A549 (cell line): ENCODE data around the gene TMEM30B. TPM values are rescaled to one million over a fixed set of nuclear protein-coding genes. Genes with fewer than 3 reads are reported as not detected.

Source experiments
- ATAC-seq, 2 experiments: fragments of 200-7000 bp in 1 of 2; fragments of >200 bp in 1 of 2; cut with Nextera tagmentation in 1 of 2; cut with Tn5 transposase in 1 of 2; 3 replicates each; pipeline versions ENCODE4 v1.8.0 to v1.9.1; 2018 to 2020; ENCODE audit warnings: mild to moderate bottlenecking in 1 of 2, moderate library complexity in 1 of 2
- CTCF ChIA-PET: fragments of 300-600 bp; sonication (Branson Sonifier 250); formaldehyde crosslinking; extraction: SDS; loops from one replicate; lab custom pipeline; 2021; ENCODE audit warnings: antibody characterized with exemption, inconsistent platforms; lab: Yijun Ruan, JAX
- POLR2A ChIA-PET: fragments of 350-600 bp; formaldehyde crosslinking; extraction: SDS; loops from one replicate; lab custom pipeline; 2021; ENCODE audit warnings: antibody characterized with exemption, inconsistent platforms; lab: Yijun Ruan, JAX
- DNase-seq, 2 experiments: peaks; one replicate each; pipeline versions ENCODE4 v3.0.0 to v3.0.0-alpha.2; 2011 to 2016; ENCODE audit warnings: low read depth in 1 of 2, low spot score in 1 of 2
- FAIRE-seq: peaks from 2 replicates; lab custom pipeline; 2011; peaks lifted over from hg19 to GRCh38; lab: Jason Lieb, UNC
- H3K27ac ChIP-seq, 2 experiments: fragments of >200 bp; sonication (Bioruptor Twin); formaldehyde crosslinking; 3 replicates each; pipeline ENCODE4 v1.5.1; 2016 to 2017
- H3K4me1 ChIP-seq: fragments of >200 bp; sonication (Bioruptor Twin); formaldehyde crosslinking; 3 replicates; pipeline ENCODE4 v1.6.1; 2016
- H3K4me2 ChIP-seq: fragments of >200 bp; sonication (Bioruptor Twin); formaldehyde crosslinking; 3 replicates; pipeline ENCODE4 v1.6.1; 2016
- H3K4me3 ChIP-seq: fragments of >200 bp; sonication (Bioruptor Twin); formaldehyde crosslinking; 3 replicates; pipeline ENCODE4 v1.5.1; 2016
- H3K9me3 ChIP-seq: fragments of >200 bp; sonication (Bioruptor Twin); formaldehyde crosslinking; 3 replicates; pipeline ENCODE4 v1.6.1; 2016
- CBX8 ChIP-seq: fragments of 200-600 bp; sonication (generic); IDR thresholded peaks from 2 replicates; pipeline ENCODE4 v1.6.1; 2016
- CEBPB ChIP-seq, 2 experiments: fragments of >200 bp in 1 of 2; sonication (Bioruptor Twin) in 1 of 2; formaldehyde crosslinking in 1 of 2; IDR thresholded peaks; 2 replicates each; pipeline ENCODE4 v1.6.1; 2012 to 2016
- CHD4 ChIP-seq: fragments of 200-600 bp; sonication (generic); IDR thresholded peaks from 2 replicates; pipeline ENCODE4 v1.6.1; 2016; ENCODE audit warnings: antibody characterized with exemption, mild to moderate bottlenecking, borderline replicate concordance
- EHF ChIP-seq: fragments of 250-450 bp; sonication (Bioruptor Pico); IDR thresholded peaks from 2 replicates; pipeline ENCODE4 v1.5.0; 2020; ENCODE audit warnings: mild to moderate bottlenecking
- FOSB ChIP-seq: fragments of 250-450 bp; sonication (Bioruptor Pico); IDR thresholded peaks from 2 replicates; pipeline ENCODE4 v1.5.0; 2020; ENCODE audit warnings: mild to moderate bottlenecking, moderate library complexity
- FOSL2 ChIP-seq, 2 experiments: fragments of 450-650 bp in 1 of 2; fragments of >200 bp in 1 of 2; sonication (Bioruptor Twin) in 1 of 2; formaldehyde crosslinking; IDR thresholded peaks; 2 replicates each; pipeline versions ENCODE4 v1.5.0 to v1.6.1; 2016 to 2020; ENCODE audit warnings: mild to moderate bottlenecking in 1 of 2, moderate library complexity in 1 of 2
- FOXS1 ChIP-seq: fragments of 250-450 bp; sonication (Bioruptor Pico); IDR thresholded peaks from 2 replicates; pipeline ENCODE4 v1.5.0; 2020; ENCODE audit warnings: mild to moderate bottlenecking, moderate library complexity
- HDAC2 ChIP-seq: fragments of 200-600 bp; sonication (generic); IDR thresholded peaks from 2 replicates; pipeline ENCODE4 v1.6.1; 2016
- HEYL ChIP-seq: fragments of 250-450 bp; sonication (Bioruptor Pico); IDR thresholded peaks from 2 replicates; pipeline ENCODE4 v1.8.0; 2021; ENCODE audit warnings: mild to moderate bottlenecking, moderate library complexity
- HOXA7 ChIP-seq: fragments of 250-450 bp; sonication (Bioruptor Pico); IDR thresholded peaks from 2 replicates; pipeline ENCODE4 v1.5.0; 2020; ENCODE audit warnings: mild to moderate bottlenecking, moderate library complexity
- KDM1A ChIP-seq: fragments of 200-600 bp; sonication (generic); IDR thresholded peaks from 2 replicates; pipeline ENCODE4 v1.6.1; 2016; ENCODE audit warnings: low read depth, mild to moderate bottlenecking
- MAFK ChIP-seq: fragments of 450-650 bp; IDR thresholded peaks from 2 replicates; pipeline ENCODE4 v1.6.1; 2014; ENCODE audit not compliant: partially characterized antibody
- POLR2AphosphoS2 ChIP-seq: conservative IDR thresholded peaks from 2 replicates; pipeline ENCODE4 v1.6.1; 2012; ENCODE audit warnings: low read length, improper control_type of control experiment, inconsistent platforms
- RARB ChIP-seq: fragments of 250-450 bp; sonication (Bioruptor Pico); IDR thresholded peaks from 2 replicates; pipeline ENCODE4 v1.8.0; 2021; ENCODE audit warnings: mild to moderate bottlenecking, moderate library complexity
- ZFP36 ChIP-seq: fragments of 450-650 bp; IDR thresholded peaks from 2 replicates; pipeline ENCODE4 v1.6.1; 2014; ENCODE audit warnings: borderline replicate concordance; ENCODE audit not compliant: partially characterized antibody
- WGBS: methylation state at CpG from one replicate; pipeline ENCODE4 v1.1.6; 2017; ENCODE audit errors: missing lambda C conversion rate; 5-methylcytosine and 5-hydroxymethylcytosine counted together
- polyA plus RNA-seq, 4 experiments: library from polyadenylated mRNA; depleted of rRNA in 3 of 4; stranded (reverse); fragments of >200 nt; fragmentation: RNase III in 1 of 4; extraction: RNeasy Plus Mini Kit Qiagen cat#74134 plus additional on column Dnase treatment in 1 of 4; gene quantifications; 2 replicates in 3 of 4; 3 replicates in 1 of 4; pipeline ENCODE4 v1.2.3, GENCODE V29; 2011 to 2017
- TF ChIP-seq, protein P1 (sequence below): fragments of 450-650 bp; IDR thresholded peaks from 2 replicates; pipeline ENCODE4 v1.6.1; 2014; ENCODE audit warnings: antibody characterized with exemption
- TF ChIP-seq, protein P2 (sequence below): fragments of 150-350 bp; IDR thresholded peaks from 2 replicates; pipeline ENCODE4 v1.6.1; 2014; ENCODE audit warnings: low read depth, mild to moderate bottlenecking, low read length
- TF ChIP-seq, protein P3 (sequence below): fragments of >200 bp; sonication (Bioruptor Twin); formaldehyde crosslinking; IDR thresholded peaks from 3 replicates; pipeline ENCODE4 v1.6.1; 2016
- TF ChIP-seq, protein P4 (sequence below): IDR thresholded peaks from 2 replicates; pipeline ENCODE4 v1.6.1; 2012

Gene TMEM30B
- polyA plus RNA-seq, 2 of the 4 experiments (the other 2 are of a cell fraction), result 0.16 to 0.21 TPM

DNA sequence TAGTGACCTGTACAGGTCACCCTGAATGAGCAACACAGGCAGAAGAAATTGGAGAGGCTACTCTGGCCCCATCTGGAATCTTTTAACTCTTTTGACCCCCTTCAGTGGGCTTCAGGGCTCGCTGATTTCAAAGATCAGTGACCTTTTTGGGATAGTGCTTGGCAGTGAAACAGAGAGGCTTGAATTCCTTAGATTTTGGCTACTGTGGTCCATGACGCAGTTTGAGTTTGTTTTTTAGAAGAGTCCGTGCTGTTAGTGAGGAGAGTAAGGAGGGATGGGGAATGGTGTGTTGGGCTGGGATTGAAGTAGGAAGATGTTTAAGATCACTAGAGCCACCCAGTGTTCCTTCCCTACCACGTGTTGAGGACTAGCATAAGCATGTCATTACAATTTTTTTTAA lies 16.5 kb downstream of the TMEM30B start (continued):
- TF ChIP-seq, protein P1, sequence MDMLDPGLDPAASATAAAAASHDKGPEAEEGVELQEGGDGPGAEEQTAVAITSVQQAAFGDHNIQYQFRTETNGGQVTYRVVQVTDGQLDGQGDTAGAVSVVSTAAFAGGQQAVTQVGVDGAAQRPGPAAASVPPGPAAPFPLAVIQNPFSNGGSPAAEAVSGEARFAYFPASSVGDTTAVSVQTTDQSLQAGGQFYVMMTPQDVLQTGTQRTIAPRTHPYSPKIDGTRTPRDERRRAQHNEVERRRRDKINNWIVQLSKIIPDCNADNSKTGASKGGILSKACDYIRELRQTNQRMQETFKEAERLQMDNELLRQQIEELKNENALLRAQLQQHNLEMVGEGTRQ, result no peak
- no peak for TF ChIP-seq FOSL2 (IDR thresholded peaks at IDR 0.05)
- TF ChIP-seq FOSL2 (CRISPR knock-in tag; IDR thresholded peaks at IDR 0.05), result no peak
- TF ChIP-seq EHF (CRISPR knock-in tag), result no peak
- TF ChIP-seq KDM1A, result no peak
- TF ChIP-seq HDAC2, result no peak
- no peak for TF ChIP-seq POLR2AphosphoS2
- no peak for TF ChIP-seq FOSB (CRISPR knock-in tag)

DNA sequence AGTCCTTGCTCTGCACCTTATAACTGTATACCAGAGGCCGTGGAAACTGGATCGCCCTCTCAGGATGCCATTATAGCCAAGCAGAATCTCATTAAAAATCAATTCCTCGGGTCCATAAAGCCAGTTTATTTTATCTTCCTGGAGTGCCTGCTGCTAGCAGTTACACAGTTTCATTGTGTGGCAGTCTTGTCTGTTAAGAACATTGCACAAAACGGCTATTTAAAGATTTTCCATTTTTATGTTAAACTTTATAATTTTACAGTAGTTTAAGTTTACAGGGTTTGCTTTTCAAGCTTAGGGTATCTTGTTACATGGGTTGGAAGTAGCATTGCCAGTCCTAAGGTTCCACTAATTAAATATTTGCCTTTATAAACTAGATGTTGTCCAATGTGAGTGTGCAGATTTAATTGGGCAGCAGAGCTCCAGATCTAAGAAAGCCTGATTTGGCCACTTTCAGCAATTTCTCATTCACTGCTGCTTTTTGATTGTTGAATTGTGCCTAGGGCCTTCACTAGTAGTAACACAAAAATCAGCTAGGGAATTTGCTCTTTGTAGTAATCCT lies 17.0 kb downstream of the TMEM30B start:
- Histone ChIP-seq H3K4me2 (no peak overlapping the region), H3K27ac (no peak overlapping the region), H3K9me3 (no peaks in the 10 kb centered on the region), H3K4me1 (peaks cover 3% of the 10 kb centered on the region; the same call in 1 of the 3 replicates), H3K4me3 (no peak overlapping the region)
- CTCF ChIA-PET, result interaction anchor here (1.0 to 7.6 kb wide), 2 partner anchors 12 to 20 kb away, joined by 3 to 47 read pairs; no protein-coding TSS in a partner anchor
- WGBS, result 58% methylated on average over 4 of the region's 4 CpGs
- ATAC-seq, result no peak
- FAIRE-seq, result no peak
- TF ChIP-seq, protein P2, sequence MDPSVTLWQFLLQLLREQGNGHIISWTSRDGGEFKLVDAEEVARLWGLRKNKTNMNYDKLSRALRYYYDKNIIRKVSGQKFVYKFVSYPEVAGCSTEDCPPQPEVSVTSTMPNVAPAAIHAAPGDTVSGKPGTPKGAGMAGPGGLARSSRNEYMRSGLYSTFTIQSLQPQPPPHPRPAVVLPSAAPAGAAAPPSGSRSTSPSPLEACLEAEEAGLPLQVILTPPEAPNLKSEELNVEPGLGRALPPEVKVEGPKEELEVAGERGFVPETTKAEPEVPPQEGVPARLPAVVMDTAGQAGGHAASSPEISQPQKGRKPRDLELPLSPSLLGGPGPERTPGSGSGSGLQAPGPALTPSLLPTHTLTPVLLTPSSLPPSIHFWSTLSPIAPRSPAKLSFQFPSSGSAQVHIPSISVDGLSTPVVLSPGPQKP, result no peak
- no peak for TF ChIP-seq FOXS1 (CRISPR knock-in tag)
- POLR2A ChIA-PET, result no interaction called here
- no peak for DNase-seq

DNA sequence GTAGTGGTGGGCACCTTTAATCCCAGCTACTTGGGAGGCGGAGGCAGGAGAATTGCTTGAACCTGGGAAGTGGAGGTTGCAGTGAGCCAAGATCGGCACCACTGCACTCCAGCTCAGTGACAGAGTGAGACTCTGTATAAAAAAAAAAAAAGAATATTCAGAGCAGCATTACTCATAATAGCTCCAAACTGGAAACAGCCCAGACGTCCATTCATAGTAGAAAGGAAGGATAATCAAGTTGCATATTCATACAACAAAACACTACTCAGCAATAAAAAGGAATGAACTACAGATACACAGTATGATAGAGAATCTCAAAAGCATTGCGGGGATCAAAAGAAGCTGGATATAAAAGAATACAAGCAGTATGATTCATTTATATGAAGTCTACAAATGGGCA lies 19.1 kb downstream of the TMEM30B start:
- WGBS, result 75% methylated on average over 4 of the region's 4 CpGs
- peaks cover 3% of the 10 kb centered on the region; the same call in 1 of the 3 replicates for H3K4me1 ChIP-seq
- no peak overlapping the region for H3K27ac ChIP-seq
- no peak overlapping the region for H3K4me3 ChIP-seq
- H3K4me2 ChIP-seq, result no peak overlapping the region
- ChIA-PET POLR2A (no interaction called here), CTCF (interaction anchor here (1.1 to 7.6 kb wide), 2 partner anchors 10 to 36 kb away, joined by 3 to 47 read pairs; no protein-coding TSS in a partner anchor)
- FAIRE-seq (no peak), ATAC-seq (no peak), DNase-seq (no peak)
- TF ChIP-seq KDM1A (no peak), HEYL (CRISPR knock-in tag) (no peak), ZFP36 (no peak), MAFK (peak; percentile 41), FOSL2 (IDR thresholded peaks at IDR 0.05) (no peak), FOSL2 (CRISPR knock-in tag; IDR thresholded peaks at IDR 0.05) (no peak)
- TF ChIP-seq, protein P3, sequence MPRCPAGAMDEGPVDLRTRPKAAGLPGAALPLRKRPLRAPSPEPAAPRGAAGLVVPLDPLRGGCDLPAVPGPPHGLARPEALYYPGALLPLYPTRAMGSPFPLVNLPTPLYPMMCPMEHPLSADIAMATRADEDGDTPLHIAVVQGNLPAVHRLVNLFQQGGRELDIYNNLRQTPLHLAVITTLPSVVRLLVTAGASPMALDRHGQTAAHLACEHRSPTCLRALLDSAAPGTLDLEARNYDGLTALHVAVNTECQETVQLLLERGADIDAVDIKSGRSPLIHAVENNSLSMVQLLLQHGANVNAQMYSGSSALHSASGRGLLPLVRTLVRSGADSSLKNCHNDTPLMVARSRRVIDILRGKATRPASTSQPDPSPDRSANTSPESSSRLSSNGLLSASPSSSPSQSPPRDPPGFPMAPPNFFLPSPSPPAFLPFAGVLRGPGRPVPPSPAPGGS, result no peak
- H3K9me3 ChIP-seq, result no peaks in the 10 kb centered on the region

DNA sequence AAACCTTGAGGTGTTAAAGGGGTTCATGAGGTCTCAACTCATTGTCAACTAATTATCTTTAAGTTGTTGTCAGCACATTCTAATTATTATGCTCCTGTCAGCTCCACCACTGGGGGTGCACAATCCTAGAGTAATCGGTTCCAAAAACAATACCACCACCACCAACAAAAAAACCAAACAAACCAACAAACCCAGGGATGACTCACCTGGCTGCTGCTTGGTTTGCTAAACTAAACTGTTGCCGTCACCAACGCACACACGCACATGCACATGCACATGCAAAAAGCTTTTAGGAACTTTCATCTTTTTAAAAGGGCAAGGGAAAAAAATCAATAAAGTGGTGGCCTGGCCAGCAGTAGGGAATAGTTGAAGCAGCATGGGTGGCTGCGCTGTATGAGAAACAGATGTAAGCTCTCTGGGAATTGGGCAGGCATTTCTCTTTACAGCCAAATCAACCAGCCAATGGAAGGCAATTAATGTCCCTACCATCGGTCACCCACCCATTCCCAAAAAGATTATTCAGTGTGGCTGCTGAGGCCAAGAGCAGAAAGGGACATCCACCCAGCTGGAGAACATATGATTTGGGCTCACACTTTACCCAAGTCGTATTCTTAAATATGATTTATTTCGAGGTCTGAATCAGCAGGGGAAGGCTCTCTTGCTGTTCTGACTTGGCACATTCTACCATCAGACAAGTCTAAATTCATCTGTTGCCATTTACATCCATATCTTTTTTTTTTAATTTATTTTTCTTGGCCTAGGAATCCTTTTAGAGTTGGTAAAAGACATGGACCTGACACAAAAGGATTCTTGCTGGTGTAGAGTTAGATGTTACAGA lies 20.0 kb downstream of the TMEM30B start:
- 49% methylated on average over 8 of the region's 8 CpGs for WGBS

More for the DNA sequence above, 20.0 kb downstream of the TMEM30B start:
- Histone ChIP-seq H3K4me3 (no peak overlapping the region), H3K4me1 (peaks cover 3% of the 10 kb centered on the region; the same call in 1 of the 3 replicates), H3K27ac (no peak overlapping the region), H3K4me2 (no peak overlapping the region), H3K9me3 (no peaks in the 10 kb centered on the region)
- TF ChIP-seq, protein P4, sequence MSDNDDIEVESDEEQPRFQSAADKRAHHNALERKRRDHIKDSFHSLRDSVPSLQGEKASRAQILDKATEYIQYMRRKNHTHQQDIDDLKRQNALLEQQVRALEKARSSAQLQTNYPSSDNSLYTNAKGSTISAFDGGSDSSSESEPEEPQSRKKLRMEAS, result peak; percentile 30; the same call in 1 of the 2 replicates
- no peak for TF ChIP-seq RARB (CRISPR knock-in tag)
- TF ChIP-seq CBX8, result no peak
- TF ChIP-seq FOSB (CRISPR knock-in tag), result no peak
- TF ChIP-seq CEBPB (IDR thresholded peaks at IDR 0.05), result no peak
- TF ChIP-seq MAFK, result peak; percentile 52
- TF ChIP-seq FOXS1 (CRISPR knock-in tag), result no peak
- no peak for TF ChIP-seq FOSL2 (IDR thresholded peaks at IDR 0.05)
- peak; percentile 70 for TF ChIP-seq FOSL2 (CRISPR knock-in tag; IDR thresholded peaks at IDR 0.05)
- no peak for TF ChIP-seq CHD4
- no peak for TF ChIP-seq HOXA7 (CRISPR knock-in tag)
- ATAC-seq, result peak in 1 of 2 experiments; percentile 45; a peak in 2 of 6 replicates
- ChIA-PET POLR2A (no interaction called here), CTCF (interaction anchor here (1.3 to 7.6 kb wide), 3 partner anchors 8 to 19 kb away, joined by 4 to 47 read pairs (median 9); no protein-coding TSS in a partner anchor)
- FAIRE-seq, result no peak
- peak in 1 of 2 experiments; percentile 47 for DNase-seq
